Occipital lobe (tissue), 2 donors: ENCODE measurements around the gene HELT. TPM values are rescaled to one million over a fixed set of nuclear protein-coding genes. Genes with fewer than 3 reads are reported as not detected.
A peak's percentile ranks its signal among the peaks of the same experiment; 100 is the strongest.
"Not testable (repeated sequence)": the region's sequence is repeated elsewhere in the genome, so short reads cannot be mapped to it uniquely, and the experiment has no call there.

Experiments used
- DNase-seq: peaks from one replicate; lab custom pipeline; 2025; lab: John Stamatoyannopoulos, UW
- total RNA-seq: library from RNA; depleted of rRNA; stranded (reverse); fragments of >200 nt; gene quantifications from one replicate; pipeline ENCODE4 v1.2.3, GENCODE V29; 2014

The HELT gene
- not detected for total RNA-seq

- DNase-seq = no peak
These were observed at the start of gene HELT for GRCh38 chr4:185017964-185018772. Gene HELT (plus strand): TSS chr4:185018490. CDS start chr4:185018929, 439 bp downstream.

GRCh38 chr4:184968784-184969201 is 49.5 kb upstream of the HELT start:
- no peak for DNase-seq

GRCh38 chr4:184969610-184970009 is 48.7 kb upstream of the HELT start:
- no peak for DNase-seq

- DNase-seq = no peak
These were observed 45.3 kb upstream of the HELT start for GRCh38 chr4:184972991-184973390.

- not testable (repeated sequence) for DNase-seq
These were observed 41.9 kb upstream of the HELT start for GRCh38 chr4:184976348-184976747.

- DNase-seq = no peak
These were observed 40.5 kb upstream of the HELT start for GRCh38 chr4:184977747-184978146.

GRCh38 chr4:184978211-184978610 is 40.1 kb upstream of the HELT start:
- DNase-seq = no peak

GRCh38 chr4:184979461-184980124 is 38.7 kb upstream of the HELT start:
- no peak for DNase-seq

GRCh38 chr4:184980261-184980660 is 38.0 kb upstream of the HELT start:
- DNase-seq = no peak

GRCh38 chr4:184983672-184984356 is 34.5 kb upstream of the HELT start:
- peak; percentile 47 for DNase-seq

GRCh38 chr4:184987493-184988031 is 30.7 kb upstream of the HELT start:
- DNase-seq = no peak

GRCh38 chr4:184988611-184989010 is 29.7 kb upstream of the HELT start:
- DNase-seq = no peak

- not testable (repeated sequence) for DNase-seq
These were observed 29.0 kb upstream of the HELT start for GRCh38 chr4:184989283-184989682.

GRCh38 chr4:184990131-184990530 is 28.2 kb upstream of the HELT start:
- not testable (repeated sequence) for DNase-seq

GRCh38 chr4:184991860-184992259 is 26.4 kb upstream of the HELT start:
- no peak for DNase-seq

- DNase-seq = no peak
These were observed 25.9 kb upstream of the HELT start for GRCh38 chr4:184992422-184992821.

GRCh38 chr4:184993247-184993646 is 25.0 kb upstream of the HELT start:
- DNase-seq = no peak

- DNase-seq = no peak
These were observed 24.2 kb upstream of the HELT start for GRCh38 chr4:184994010-184994622.

GRCh38 chr4:184994623-184995010 is 23.7 kb upstream of the HELT start:
- DNase-seq = no peak

GRCh38 chr4:184997656-184998055 is 20.6 kb upstream of the HELT start:
- not testable (repeated sequence) for DNase-seq

- DNase-seq = no peak
These were observed 15.5 kb upstream of the HELT start for GRCh38 chr4:185002784-185003183.
